Effector CD8-positive, alpha-beta T cell (primary cell): ENCODE data around the gene DSP.

ENCODE experiments used
- DNase-seq: peaks from one replicate; lab custom pipeline; 2025; lab: John Stamatoyannopoulos, UW
- total RNA-seq, 4 experiments: gene quantifications; one replicate each; lab custom pipeline; 2026; lab: John Stamatoyannopoulos, UW

The DSP gene, protein sequence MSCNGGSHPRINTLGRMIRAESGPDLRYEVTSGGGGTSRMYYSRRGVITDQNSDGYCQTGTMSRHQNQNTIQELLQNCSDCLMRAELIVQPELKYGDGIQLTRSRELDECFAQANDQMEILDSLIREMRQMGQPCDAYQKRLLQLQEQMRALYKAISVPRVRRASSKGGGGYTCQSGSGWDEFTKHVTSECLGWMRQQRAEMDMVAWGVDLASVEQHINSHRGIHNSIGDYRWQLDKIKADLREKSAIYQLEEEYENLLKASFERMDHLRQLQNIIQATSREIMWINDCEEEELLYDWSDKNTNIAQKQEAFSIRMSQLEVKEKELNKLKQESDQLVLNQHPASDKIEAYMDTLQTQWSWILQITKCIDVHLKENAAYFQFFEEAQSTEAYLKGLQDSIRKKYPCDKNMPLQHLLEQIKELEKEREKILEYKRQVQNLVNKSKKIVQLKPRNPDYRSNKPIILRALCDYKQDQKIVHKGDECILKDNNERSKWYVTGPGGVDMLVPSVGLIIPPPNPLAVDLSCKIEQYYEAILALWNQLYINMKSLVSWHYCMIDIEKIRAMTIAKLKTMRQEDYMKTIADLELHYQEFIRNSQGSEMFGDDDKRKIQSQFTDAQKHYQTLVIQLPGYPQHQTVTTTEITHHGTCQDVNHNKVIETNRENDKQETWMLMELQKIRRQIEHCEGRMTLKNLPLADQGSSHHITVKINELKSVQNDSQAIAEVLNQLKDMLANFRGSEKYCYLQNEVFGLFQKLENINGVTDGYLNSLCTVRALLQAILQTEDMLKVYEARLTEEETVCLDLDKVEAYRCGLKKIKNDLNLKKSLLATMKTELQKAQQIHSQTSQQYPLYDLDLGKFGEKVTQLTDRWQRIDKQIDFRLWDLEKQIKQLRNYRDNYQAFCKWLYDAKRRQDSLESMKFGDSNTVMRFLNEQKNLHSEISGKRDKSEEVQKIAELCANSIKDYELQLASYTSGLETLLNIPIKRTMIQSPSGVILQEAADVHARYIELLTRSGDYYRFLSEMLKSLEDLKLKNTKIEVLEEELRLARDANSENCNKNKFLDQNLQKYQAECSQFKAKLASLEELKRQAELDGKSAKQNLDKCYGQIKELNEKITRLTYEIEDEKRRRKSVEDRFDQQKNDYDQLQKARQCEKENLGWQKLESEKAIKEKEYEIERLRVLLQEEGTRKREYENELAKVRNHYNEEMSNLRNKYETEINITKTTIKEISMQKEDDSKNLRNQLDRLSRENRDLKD (N-terminal part only)
- 0 to 10.3 (median 2.2) reads per million in 4 experiments for total RNA-seq

DNA sequence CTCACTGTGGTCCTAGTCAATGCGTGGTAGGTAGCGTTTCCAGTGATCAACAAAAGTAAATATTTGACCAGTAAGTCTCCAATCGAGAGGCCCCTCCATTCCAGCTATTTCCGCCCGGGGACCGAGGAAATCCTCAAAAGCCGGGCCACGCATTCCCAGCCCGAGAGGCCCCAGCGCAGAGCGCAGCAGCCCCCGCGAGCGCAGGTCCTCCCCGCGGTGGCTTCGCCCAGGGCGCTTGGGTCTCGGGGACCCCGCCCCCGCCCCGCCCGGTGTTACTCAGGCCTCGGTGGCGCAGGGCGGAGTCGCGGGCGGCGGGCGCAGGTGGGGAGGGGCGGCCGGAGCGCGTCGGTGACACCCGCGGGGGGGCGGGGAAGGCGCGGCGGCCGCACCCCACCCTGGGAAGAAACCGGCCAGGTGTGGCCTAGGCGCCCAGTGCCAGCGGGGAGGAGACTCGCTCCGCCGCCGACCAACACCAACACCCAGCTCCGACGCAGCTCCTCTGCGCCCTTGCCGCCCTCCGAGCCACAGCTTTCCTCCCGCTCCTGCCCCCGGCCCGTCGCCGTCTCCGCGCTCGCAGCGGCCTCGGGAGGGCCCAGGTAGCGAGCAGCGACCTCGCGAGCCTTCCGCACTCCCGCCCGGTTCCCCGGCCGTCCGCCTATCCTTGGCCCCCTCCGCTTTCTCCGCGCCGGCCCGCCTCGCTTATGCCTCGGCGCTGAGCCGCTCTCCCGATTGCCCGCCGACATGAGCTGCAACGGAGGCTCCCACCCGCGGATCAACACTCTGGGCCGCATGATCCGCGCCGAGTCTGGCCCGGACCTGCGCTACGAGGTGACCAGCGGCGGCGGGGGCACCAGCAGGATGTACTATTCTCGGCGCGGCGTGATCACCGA is at the start of gene DSP:
Gene DSP (plus strand): TSS at position 497 of the 890 bp plus-strand sequence. CDS start 245 bp downstream, at position 742.
- no peak for DNase-seq

- no peak for DNase-seq
Observed at GRCh38 chr6:7493866-7494265, 47.6 kb upstream of the DSP start.

- DNase-seq: no peak
Observed at GRCh38 chr6:7494638-7495037, 46.8 kb upstream of the DSP start.

DNA sequence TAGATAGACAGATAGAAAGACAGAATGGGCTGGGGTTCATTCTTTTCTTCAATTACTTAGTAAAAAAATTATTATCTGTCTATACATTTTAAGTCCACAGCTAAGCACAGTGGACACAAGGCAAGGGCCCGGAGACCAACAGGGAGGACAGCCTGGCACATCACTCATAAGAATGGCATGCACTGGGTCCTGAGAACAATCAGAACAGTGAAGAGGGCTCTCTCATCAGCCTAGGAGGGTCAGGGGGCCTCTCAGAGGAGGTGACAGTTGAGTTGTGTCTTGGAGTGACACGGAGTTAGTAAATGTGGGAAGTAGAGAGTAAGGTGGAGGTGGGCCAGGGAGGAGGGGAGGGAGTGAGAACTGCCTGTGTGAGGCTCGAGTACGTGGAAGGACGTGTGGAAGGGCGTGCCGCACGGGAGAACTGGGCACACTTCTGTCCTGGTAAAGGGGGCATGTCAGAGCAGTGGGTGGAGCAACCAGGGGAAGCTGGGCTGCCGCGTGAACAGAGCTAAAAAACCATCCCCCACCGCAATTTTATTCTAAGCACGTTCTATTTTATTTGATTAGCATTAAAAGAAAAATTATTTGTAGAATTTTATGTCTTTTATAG is 45.1 kb upstream of the DSP start:
- no peak for DNase-seq

GRCh38 chr6:7500752-7501282 is 40.7 kb upstream of the DSP start:
- DNase-seq: no peak

- DNase-seq: no peak
Observed at GRCh38 chr6:7502743-7503142, 38.7 kb upstream of the DSP start.

GRCh38 chr6:7504041-7504440 is 37.4 kb upstream of the DSP start:
- no peak for DNase-seq

DNA sequence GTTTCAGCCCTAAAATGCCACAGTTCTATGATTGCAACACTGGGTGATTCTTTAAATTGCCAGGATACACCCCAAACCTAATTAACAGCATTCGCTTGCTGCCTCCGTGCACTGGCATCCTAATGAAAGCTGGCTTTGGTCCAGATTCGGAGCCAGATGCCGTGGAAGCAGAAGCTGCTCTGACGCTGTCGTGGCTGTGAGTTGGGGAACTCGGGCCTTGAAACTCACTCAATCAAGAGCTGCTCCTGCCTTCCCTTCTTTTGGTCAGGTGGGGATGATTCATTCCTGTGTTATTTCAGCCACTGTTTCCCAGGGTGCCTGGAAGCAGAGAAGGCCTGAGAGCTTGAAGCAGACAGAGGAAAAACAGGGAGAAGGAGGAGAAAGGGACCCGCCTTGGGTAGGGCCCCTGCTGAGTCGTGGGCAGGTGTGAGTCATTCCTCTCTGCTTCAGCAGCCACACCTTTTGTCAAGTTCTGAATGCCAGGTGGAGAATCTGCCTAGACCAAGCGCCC is 36.2 kb upstream of the DSP start:
- no peak for DNase-seq

DNA sequence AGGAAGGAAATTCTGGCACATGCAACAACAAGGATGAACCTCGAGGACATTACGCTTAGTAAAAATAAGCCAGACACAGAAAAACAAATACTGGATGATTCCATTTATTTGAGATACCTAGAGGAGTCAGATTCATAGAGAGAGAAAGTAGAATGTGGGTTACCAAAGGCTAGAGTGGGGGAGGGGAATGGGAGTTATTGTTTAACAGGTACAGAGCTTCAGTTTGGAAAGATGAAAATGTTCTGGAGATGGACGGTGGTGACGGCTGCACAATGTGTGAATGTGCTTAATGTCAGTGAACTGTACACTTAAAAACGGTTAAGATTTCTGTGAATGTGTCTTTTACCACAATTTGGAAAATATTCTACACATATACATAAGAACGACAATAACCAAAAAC is 33.9 kb upstream of the DSP start:
- DNase-seq: no peak

GRCh38 chr6:7512320-7512719 is 29.2 kb upstream of the DSP start:
- no peak for DNase-seq

DNA sequence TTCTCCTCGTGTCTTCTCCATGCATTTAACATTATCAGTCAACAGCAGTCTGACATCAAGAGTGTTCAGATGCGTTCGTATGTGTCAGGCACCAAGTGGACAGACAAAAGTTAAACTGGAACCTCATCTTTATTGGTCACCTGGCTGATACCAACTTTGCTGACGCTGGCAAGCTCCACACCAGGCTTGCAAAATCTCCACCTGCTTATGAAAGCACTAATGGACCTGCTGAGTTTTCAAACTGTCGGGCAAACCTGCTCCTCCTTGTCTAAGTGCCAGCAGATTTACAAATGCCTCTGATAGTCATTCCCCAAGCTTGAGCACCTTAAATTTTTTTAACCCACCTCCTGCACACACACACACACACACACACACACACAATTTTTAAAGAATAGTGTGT is 27.9 kb upstream of the DSP start:
- DNase-seq: no peak

DNA sequence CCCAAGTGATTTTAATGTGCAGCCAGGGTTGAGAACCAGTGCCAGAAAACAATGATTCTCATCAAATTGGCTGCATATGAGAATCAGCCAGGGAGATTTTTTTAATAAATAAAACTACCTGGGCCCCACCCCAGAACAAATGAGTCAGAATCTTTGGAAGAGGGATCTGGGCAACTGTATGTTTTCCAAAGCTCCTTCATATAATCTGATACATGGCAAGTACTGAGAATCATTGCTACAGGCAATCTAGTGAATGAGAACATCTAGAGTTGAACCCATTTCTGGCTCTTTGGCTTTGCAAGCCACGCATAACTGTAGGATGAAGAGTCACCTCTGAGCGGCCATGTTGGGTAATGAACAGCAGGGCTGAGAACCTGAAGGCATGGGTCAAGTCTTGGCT is 26.1 kb upstream of the DSP start:
- DNase-seq: no peak

DNA sequence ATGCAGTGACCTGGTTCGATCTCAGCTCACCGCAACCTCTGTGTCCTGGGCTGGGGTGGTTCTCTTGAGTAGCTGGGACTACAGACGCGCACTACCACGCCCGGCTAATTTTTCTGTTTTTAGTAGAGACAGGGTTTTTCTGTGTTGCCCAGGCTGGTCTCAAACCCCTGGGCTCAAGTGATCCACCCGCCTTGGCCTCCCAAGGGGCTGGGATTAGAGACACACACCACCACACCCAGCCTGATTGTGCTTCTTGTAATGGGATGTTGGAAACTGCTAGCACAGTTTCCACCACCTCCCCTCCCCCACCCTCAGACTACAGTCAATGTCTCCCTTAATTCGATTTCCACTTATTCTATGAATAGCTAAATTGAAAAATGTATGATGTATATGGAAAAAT is 22.6 kb upstream of the DSP start:
- DNase-seq: no peak

GRCh38 chr6:7522873-7523272 is 18.6 kb upstream of the DSP start:
- no peak for DNase-seq

GRCh38 chr6:7523922-7524321 is 17.5 kb upstream of the DSP start:
- no peak for DNase-seq

DNA sequence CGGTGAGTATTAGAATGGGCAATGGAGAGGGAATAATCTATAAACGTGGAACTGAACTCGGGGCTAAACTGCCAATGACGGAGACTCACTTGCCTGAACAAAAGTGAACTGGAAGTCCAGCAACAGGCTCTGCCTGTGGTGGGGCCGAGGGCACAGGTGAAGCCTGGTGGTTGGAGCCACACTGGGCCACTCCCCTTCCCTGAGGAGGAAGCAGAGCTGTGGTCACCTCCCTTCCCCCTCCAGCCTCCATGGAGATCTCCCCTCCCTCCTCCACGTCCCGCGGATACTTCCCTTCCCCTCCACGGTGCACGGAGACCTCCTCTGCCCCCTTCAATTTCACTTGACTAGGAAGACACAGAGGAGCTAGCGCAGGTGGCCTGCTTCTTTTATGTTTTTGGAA is 14.7 kb upstream of the DSP start:
- no peak for DNase-seq

GRCh38 chr6:7528565-7528964 is 12.9 kb upstream of the DSP start:
- DNase-seq: no peak

GRCh38 chr6:7529141-7529540 is 12.3 kb upstream of the DSP start:
- DNase-seq: no peak

- no peak for DNase-seq
Observed at GRCh38 chr6:7532232-7532631, 9.2 kb upstream of the DSP start.

GRCh38 chr6:7532821-7533220 is 8.7 kb upstream of the DSP start:
- DNase-seq: no peak
